DMS53 treated with DMSO at 0.1 percent for 48 hours (cell line): Measurements from ENCODE around the gene LDB2.

ENCODE experiments used
- DNase-seq: peaks from one replicate; lab custom pipeline; 2025; ENCODE audit not compliant: unreplicated experiment; lab: John Stamatoyannopoulos, UW

The LDB2 gene

GRCh38 chr4:16692961-16693506 is 205.4 kb downstream of the LDB2 start:
- DNase-seq, result no peak

- DNase-seq, result no peak
These were observed 205.9 kb downstream of the LDB2 start for GRCh38 chr4:16692524-16692923.

DNA sequence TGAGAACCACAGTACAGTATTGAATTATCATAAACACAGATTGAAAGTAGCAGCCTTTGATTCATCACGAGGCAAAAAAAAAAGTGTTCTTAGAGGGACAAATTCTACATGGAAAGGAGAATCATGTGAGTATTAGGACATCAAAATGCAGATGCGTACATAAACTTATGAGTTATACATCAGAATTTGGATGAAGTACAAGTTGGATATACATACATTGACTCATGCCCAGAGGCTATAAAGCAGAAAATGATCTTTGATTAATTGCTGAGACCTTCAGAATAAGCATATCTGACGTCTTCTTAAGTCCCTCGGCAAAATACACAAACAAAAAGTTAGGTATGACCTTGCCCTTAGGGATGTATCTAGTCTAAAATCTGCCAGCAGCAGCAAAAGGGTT is 206.4 kb downstream of the LDB2 start:
- DNase-seq, result no peak

DNA sequence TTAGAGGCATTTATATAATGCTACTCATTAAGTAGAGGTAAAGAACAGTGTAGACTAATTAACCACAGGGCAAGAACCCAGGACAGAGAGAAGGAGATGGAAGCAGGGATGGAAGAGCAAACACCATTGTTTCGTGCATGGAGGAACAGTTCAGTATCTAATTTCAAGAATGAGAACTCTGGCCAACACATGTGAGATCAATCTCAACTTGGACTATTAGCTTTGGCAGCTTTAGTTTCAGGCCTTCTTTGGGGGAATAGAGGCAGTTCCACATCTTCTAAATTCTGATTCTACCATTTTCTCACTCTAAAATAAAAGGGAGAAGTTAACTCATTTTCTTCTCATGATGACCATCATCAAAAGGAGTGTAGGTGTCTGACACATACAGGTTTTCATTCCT is 207.0 kb downstream of the LDB2 start:
- DNase-seq, result no peak

DNA sequence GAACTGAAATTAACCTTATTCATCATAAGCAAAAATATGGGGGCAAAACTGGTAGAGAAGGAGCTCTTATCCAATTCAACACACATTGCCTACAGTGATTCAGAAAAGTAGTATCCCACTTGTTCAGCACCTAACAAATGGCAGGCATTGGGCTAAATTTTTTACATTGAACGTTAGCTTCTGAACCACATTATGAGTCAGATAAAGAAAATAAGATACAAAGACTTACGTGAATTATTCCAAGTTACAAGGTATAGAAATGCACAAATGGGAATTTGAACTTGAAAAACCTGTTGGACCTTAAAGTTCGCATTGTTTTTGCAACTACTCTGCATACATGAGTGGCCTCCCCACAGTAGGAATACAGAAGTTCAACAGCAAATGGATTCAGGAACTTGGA is 210.6 kb downstream of the LDB2 start:
- no peak for DNase-seq

- DNase-seq, result no peak
These were observed 211.4 kb downstream of the LDB2 start for GRCh38 chr4:16687011-16687410.

- no peak for DNase-seq
These were observed 212.2 kb downstream of the LDB2 start for GRCh38 chr4:16686195-16686594.

GRCh38 chr4:16685536-16685935 is 212.9 kb downstream of the LDB2 start:
- no peak for DNase-seq

DNA sequence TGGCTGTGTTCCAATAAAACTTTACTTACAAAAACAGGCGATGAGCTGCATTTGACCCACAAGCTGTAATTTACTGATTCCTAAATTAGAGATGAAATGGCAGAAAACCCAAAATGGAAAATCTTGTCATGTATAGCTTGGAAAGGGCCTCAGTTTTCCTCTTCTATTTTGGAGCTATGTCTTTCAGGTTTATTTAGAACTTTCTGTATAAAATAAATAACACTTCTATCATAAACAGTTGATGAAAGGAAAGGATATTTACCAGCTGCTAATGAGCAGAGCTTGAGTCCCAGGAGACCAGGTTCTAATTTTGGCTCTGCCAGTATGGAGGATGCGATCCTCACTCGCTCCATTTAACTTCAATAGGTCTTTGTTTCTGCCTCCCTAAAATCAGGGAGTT is 213.5 kb downstream of the LDB2 start:
- DNase-seq, result no peak

GRCh38 chr4:16684097-16684496 is 214.3 kb downstream of the LDB2 start:
- no peak for DNase-seq

DNA sequence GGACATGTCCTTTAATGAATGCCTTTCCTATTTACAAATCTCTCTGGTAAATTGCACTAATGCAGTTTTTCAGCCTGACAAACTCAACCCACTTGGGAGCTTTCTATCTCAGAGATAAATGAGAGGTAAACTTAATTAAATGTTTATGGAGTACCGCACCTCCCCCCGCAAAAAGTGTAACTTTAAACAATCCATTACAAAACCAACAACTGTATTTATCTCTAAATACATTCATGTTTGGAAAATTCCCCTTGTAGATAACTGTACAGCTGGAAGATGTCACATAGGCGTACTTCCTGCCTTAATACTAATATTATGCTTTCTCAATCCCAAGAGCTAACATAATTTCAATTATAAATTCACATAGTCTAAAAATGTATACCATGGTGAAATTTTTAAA is 215.5 kb downstream of the LDB2 start:
- no peak for DNase-seq

- DNase-seq, result no peak
These were observed 221.2 kb downstream of the LDB2 start for GRCh38 chr4:16677001-16677944.

GRCh38 chr4:16676230-16676770 is 222.1 kb downstream of the LDB2 start:
- DNase-seq, result no peak

GRCh38 chr4:16674082-16674481 is 224.4 kb downstream of the LDB2 start:
- DNase-seq, result no peak

GRCh38 chr4:16672421-16672820 is 226.0 kb downstream of the LDB2 start:
- no peak for DNase-seq

DNA sequence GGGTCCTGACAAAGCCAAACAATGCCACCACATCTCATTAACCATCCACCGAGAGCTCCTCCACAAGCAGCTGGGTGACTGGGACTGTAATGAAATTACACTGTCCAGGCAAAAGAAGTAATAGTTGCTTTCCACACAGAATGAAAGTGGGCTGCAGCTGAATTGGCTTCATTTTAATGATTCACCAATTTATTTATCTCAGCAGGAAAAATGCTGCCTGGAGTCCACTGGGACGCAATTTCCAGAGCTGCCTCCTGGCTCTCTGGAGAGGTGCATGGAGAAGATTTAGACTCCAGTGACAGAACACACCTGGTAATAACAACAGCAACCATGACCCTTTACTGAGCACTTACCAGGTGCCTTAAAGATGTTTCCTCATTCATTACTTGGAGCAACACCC is 226.7 kb downstream of the LDB2 start:
- DNase-seq, result no peak

GRCh38 chr4:16670727-16671126 is 227.7 kb downstream of the LDB2 start:
- no peak for DNase-seq

DNA sequence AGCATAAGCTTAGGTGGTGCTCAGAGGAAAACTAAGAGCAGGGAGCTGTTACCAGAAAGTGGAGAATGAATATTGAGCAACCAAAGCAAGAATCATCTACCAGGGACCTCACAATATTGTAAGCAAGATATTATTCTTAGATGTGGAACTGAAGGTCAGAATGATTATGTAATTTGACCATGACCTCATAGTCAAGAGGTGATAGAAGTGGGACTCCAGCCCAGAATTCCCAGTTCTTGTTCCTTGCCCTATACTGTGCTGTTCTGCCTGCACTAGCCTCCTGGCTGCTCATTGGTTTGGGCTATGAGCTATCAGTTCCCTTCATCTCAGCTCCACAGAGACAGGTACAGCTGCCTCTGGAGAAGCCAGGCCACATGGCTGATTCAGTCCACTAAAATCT is 229.4 kb downstream of the LDB2 start:
- DNase-seq, result no peak

DNA sequence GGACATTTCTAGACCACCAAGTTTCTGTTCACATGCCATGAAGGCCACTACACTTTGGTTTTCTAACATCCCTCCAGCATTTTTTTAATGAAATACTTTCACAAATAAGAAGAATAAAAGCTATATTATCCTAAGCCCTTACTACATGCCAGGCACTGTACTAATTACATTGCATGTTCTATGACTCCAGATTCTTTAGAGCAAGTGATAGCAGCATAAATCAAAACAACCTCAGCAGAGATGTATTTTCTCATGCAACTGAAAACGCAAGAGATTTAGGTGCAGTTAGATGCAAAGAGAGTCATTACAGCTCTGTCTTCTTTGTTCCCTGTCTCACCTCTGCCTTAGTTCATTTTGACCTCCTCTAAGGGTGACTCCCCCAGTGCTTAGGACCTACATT is 230.0 kb downstream of the LDB2 start:
- DNase-seq, result no peak

GRCh38 chr4:16667464-16667863 is 231.0 kb downstream of the LDB2 start:
- no peak for DNase-seq

- DNase-seq, result no peak
These were observed 232.4 kb downstream of the LDB2 start for GRCh38 chr4:16665942-16666551.

DNA sequence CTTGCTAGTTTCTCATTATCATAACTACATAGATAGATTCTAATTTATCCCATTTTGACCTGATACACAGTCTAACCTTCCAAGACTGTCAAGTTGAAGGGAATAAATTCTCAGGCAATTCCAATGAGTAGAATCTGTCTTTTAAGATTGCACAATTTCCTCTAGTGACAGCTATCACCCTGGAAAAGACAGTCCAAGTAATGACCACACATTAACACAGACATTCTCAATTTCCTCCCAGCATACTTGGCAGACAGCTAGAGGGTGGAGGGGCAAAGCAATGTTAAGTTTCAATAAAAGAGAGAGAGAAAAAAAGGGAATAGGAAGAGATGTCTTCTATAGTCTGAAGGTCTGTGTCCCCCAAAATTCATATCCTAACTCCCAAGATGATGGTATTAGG is 234.7 kb downstream of the LDB2 start:
- DNase-seq, result no peak
